Measurements from ENCODE around the gene HNRNPA3.
"Not testable (repeated sequence)": the region's sequence is repeated elsewhere in the genome, so short reads cannot be mapped to it uniquely, and the experiment has no call there.

GRCh38 chr2:177186038-177186437 lies 26.6 kb upstream of the HNRNPA3 start:
- not testable (repeated sequence) for TF ChIP-seq CTCF (optimal IDR thresholded peaks at IDR 0.05 in 1 of 3, IDR thresholded peaks at IDR 0.05 in 1 of 3, conservative IDR thresholded peaks at IDR 0.05 in 1 of 3; ENCODE audit: extremely low read depth in 1 of 3, insufficient read depth in 2 of 3, low read length in 3 of 3); EZH2 (IDR thresholded peaks at IDR 0.05; ENCODE audit: low read length)
